A549 (cell line): ENCODE data around the gene IDE.

Experiments used
- EP300 ChIP-seq, 2 experiments: fragments of >200 bp; sonication (Bioruptor Twin); formaldehyde crosslinking; IDR thresholded peaks; 2 replicates in 1 of 2; 3 replicates in 1 of 2; pipeline ENCODE4 v1.6.1; 2016 to 2017
- MAZ ChIP-seq: fragments of 150-350 bp; IDR thresholded peaks from 2 replicates; pipeline ENCODE4 v1.6.1; 2014; ENCODE audit warnings: antibody characterized with exemption, low read depth, low read length, borderline replicate concordance
- RFX5 ChIP-seq: fragments of 450-650 bp; IDR thresholded peaks from 2 replicates; pipeline ENCODE4 v1.7.1; 2014; ENCODE audit warnings: antibody characterized with exemption, mild to moderate bottlenecking, moderate library complexity
- TF ChIP-seq, protein P1 (sequence below): fragments of >200 bp; sonication (Bioruptor Twin); formaldehyde crosslinking; IDR thresholded peaks from 3 replicates; pipeline ENCODE4 v1.5.1; 2016
- TF ChIP-seq, protein P2 (sequence below): fragments of 150-350 bp; IDR thresholded peaks from 2 replicates; pipeline ENCODE4 v1.6.1; 2014; ENCODE audit warnings: low read depth, mild to moderate bottlenecking, low read length
- TF ChIP-seq, protein P3 (sequence below): IDR thresholded peaks from 2 replicates; pipeline ENCODE4 v1.6.1; 2012

- TF ChIP-seq, protein P1, sequence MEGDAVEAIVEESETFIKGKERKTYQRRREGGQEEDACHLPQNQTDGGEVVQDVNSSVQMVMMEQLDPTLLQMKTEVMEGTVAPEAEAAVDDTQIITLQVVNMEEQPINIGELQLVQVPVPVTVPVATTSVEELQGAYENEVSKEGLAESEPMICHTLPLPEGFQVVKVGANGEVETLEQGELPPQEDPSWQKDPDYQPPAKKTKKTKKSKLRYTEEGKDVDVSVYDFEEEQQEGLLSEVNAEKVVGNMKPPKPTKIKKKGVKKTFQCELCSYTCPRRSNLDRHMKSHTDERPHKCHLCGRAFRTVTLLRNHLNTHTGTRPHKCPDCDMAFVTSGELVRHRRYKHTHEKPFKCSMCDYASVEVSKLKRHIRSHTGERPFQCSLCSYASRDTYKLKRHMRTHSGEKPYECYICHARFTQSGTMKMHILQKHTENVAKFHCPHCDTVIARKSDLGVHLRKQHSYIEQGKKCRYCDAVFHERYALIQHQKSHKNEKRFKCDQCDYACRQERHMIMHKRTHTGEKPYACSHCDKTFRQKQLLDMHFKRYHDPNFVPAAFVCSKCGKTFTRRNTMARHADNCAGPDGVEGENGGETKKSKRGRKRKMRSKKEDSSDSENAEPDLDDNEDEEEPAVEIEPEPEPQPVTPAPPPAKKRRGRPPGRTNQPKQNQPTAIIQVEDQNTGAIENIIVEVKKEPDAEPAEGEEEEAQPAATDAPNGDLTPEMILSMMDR = no peak
- TF ChIP-seq, protein P2, sequence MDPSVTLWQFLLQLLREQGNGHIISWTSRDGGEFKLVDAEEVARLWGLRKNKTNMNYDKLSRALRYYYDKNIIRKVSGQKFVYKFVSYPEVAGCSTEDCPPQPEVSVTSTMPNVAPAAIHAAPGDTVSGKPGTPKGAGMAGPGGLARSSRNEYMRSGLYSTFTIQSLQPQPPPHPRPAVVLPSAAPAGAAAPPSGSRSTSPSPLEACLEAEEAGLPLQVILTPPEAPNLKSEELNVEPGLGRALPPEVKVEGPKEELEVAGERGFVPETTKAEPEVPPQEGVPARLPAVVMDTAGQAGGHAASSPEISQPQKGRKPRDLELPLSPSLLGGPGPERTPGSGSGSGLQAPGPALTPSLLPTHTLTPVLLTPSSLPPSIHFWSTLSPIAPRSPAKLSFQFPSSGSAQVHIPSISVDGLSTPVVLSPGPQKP = no peak
- TF ChIP-seq RFX5 = no peak
- no peak for TF ChIP-seq MAZ
- TF ChIP-seq EP300 (IDR thresholded peaks at IDR 0.05) = no peak
- TF ChIP-seq, protein P3, sequence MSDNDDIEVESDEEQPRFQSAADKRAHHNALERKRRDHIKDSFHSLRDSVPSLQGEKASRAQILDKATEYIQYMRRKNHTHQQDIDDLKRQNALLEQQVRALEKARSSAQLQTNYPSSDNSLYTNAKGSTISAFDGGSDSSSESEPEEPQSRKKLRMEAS = no peak
Observed at GRCh38 chr10:92410501-92410900, 163.4 kb downstream of the IDE start.
